ENCODE measurements around the gene ZNF831. TPM values are rescaled to one million over a fixed set of nuclear protein-coding genes. Genes with fewer than 3 reads are reported as not detected.

Gene ZNF831
- total and polyA plus RNA-seq, 4 donors = 0.14 to 1.0 (median 0.56) TPM

GRCh38 chr20:59207742-59208357 lies 44.2 kb downstream of the ZNF831 start:
- no peak overlapping the region for H3K27ac ChIP-seq (ENCODE audit: low read depth in 1 of 2, low read length in 1 of 2)
- no peak overlapping the region for H3K4me3 ChIP-seq
- peaks cover 0 to 16% (median 0%) of the 10 kb centered on the region in 5 donors for H3K4me1 ChIP-seq (ENCODE audit: control insufficient read depth in 5 of 5, insufficient read depth in 5 of 5, low read length in 5 of 5)
- H3K9me3 ChIP-seq (ENCODE audit: control insufficient read depth in 4 of 4, insufficient read depth in 3 of 4, low read length in 3 of 4) = no peaks in the 10 kb centered on the region
- no peak overlapping the region for H3K9ac ChIP-seq (ENCODE audit: insufficient read depth in 1 of 2, low read length in 2 of 2)
- WGBS, 2 donors = 91 to 92% methylated on average over 2 of the region's 2 CpGs
- TF ChIP-seq CTCF (IDR thresholded peaks at IDR 0.05; ENCODE audit: control extremely low read depth, extremely low read depth) = peak; percentile 52
- peak in 1 of 3 donors; percentile 25 for DNase-seq
- peak; percentile 69 for ATAC-seq (ENCODE audit: insufficient read depth, low FRiP score)
- H3K27me3 ChIP-seq (ENCODE audit: control insufficient read depth in 3 of 3, insufficient read depth in 3 of 3, low read length in 2 of 3) = peaks cover 0 to 7% (median 2%) of the 10 kb centered on the region in 3 donors
- H3K36me3 ChIP-seq (ENCODE audit: control insufficient read depth in 4 of 4, insufficient read depth in 4 of 4, low read length in 4 of 4) = no peaks in the 10 kb centered on the region

- TF ChIP-seq CTCF (IDR thresholded peaks at IDR 0.05; ENCODE audit: control extremely low read depth, extremely low read depth) = no peak
- H3K9me3 ChIP-seq (ENCODE audit: control insufficient read depth in 4 of 4, insufficient read depth in 3 of 4, low read length in 3 of 4) = no peaks in the 10 kb centered on the region
- peaks cover 0 to 9% (median 0%) of the 10 kb centered on the region in 5 donors for H3K4me1 ChIP-seq (ENCODE audit: control insufficient read depth in 5 of 5, insufficient read depth in 5 of 5, low read length in 5 of 5)
- DNase-seq = no peak
- no peak for ATAC-seq (ENCODE audit: insufficient read depth, low FRiP score)
- no peak overlapping the region for H3K4me3 ChIP-seq
- 86 to 91% methylated on average over 11 of the region's 11 CpGs for WGBS, 2 donors
- H3K9ac ChIP-seq (ENCODE audit: insufficient read depth in 1 of 2, low read length in 2 of 2) = no peak overlapping the region
- H3K27ac ChIP-seq (ENCODE audit: low read depth in 1 of 2, low read length in 1 of 2) = no peak overlapping the region
- H3K36me3 ChIP-seq (ENCODE audit: control insufficient read depth in 4 of 4, insufficient read depth in 4 of 4, low read length in 4 of 4) = no peaks in the 10 kb centered on the region
- H3K27me3 ChIP-seq (ENCODE audit: control insufficient read depth in 3 of 3, insufficient read depth in 3 of 3, low read length in 2 of 3) = peaks cover 0 to 7% (median 0%) of the 10 kb centered on the region in 3 donors
Observed at GRCh38 chr20:59210186-59210585, 46.6 kb downstream of the ZNF831 start.

- Histone ChIP-seq H3K4me1 (ENCODE audit: control insufficient read depth in 5 of 5, insufficient read depth in 5 of 5, low read length in 5 of 5) (no peaks in the 10 kb centered on the region), H3K9ac (ENCODE audit: insufficient read depth in 1 of 2, low read length in 2 of 2) (no peak overlapping the region), H3K27ac (ENCODE audit: low read depth in 1 of 2, low read length in 1 of 2) (no peak overlapping the region), H3K9me3 (ENCODE audit: control insufficient read depth in 4 of 4, insufficient read depth in 3 of 4, low read length in 3 of 4) (no peaks in the 10 kb centered on the region), H3K4me3 (no peak overlapping the region), H3K27me3 (ENCODE audit: control insufficient read depth in 3 of 3, insufficient read depth in 3 of 3, low read length in 2 of 3) (peaks cover 0 to 7% (median 0%) of the 10 kb centered on the region in 3 donors), H3K36me3 (ENCODE audit: control insufficient read depth in 4 of 4, insufficient read depth in 4 of 4, low read length in 4 of 4) (no peaks in the 10 kb centered on the region)
- 73 to 77% methylated on average over 7 of the region's 7 CpGs for WGBS, 2 donors
- TF ChIP-seq CTCF (IDR thresholded peaks at IDR 0.05; ENCODE audit: control extremely low read depth, extremely low read depth) = no peak
- DNase-seq (no peak), ATAC-seq (ENCODE audit: insufficient read depth, low FRiP score) (no peak)
Observed at GRCh38 chr20:59211208-59211765, 47.7 kb downstream of the ZNF831 start.

Measured in lung (tissue), 12 donors.